ENCODE data around the gene SH2D7. TPM values are rescaled to one million over a fixed set of nuclear protein-coding genes. Genes with fewer than 3 reads are reported as not detected.

SH2D7 gene
- polyA plus RNA-seq, 2 of the 4 experiments (the other 2 are of a cell fraction): not detected

- Histone ChIP-seq H3K4me1 (peaks cover 44% of the 10 kb centered on the region), H3K4me2 (peak overlapping the region; percentile 33; the same call in 2 of the 3 replicates), H3K27ac (peak overlapping the region in 1 of 2 experiments; percentile 57; a peak in 4 of 6 replicates), H3K4me3 (no peak overlapping the region), H3K9me3 (no peaks in the 10 kb centered on the region)
- POLR2A ChIA-PET: no interaction called here
- TF ChIP-seq CHD2 (IDR thresholded peaks at IDR 0.05; ENCODE audit: low read length, partially characterized antibody) (no peak), HOXB5 (CRISPR knock-in tag; IDR thresholded peaks at IDR 0.05) (no peak)
- CTCF ChIA-PET: interaction anchor here (0.8 to 2.2 kb wide), 10 partner anchors 9 to 363 kb away, joined by 3 to 13 read pairs (median 4); no protein-coding TSS in a partner anchor
- WGBS (ENCODE audit: missing lambda C conversion rate): 60% methylated on average over 3 of the region's 3 CpGs
- ATAC-seq (no peak), DNase-seq (ENCODE audit: low read depth in 1 of 2, low spot score in 1 of 2) (no peak), FAIRE-seq (no peak)
Observed at GRCh38 chr15:78059110-78059839, 33.1 kb upstream of the SH2D7 start.

- DNase-seq (ENCODE audit: low read depth in 1 of 2, low spot score in 1 of 2) (no peak), ATAC-seq (no peak), FAIRE-seq (no peak)
- CTCF ChIA-PET: interaction anchor here (0.6 to 2.2 kb wide), 7 partner anchors 10 to 501 kb away, joined by 3 to 13 read pairs (median 6); no protein-coding TSS in a partner anchor
- Histone ChIP-seq H3K27ac (no peak overlapping the region), H3K4me3 (no peak overlapping the region), H3K9me3 (no peaks in the 10 kb centered on the region), H3K4me2 (no peak overlapping the region), H3K4me1 (peaks cover 44% of the 10 kb centered on the region)
- 96% methylated on average over 5 of the region's 5 CpGs for WGBS (ENCODE audit: missing lambda C conversion rate)
- POLR2A ChIA-PET: no interaction called here
- TF ChIP-seq, protein P1, sequence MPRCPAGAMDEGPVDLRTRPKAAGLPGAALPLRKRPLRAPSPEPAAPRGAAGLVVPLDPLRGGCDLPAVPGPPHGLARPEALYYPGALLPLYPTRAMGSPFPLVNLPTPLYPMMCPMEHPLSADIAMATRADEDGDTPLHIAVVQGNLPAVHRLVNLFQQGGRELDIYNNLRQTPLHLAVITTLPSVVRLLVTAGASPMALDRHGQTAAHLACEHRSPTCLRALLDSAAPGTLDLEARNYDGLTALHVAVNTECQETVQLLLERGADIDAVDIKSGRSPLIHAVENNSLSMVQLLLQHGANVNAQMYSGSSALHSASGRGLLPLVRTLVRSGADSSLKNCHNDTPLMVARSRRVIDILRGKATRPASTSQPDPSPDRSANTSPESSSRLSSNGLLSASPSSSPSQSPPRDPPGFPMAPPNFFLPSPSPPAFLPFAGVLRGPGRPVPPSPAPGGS (IDR thresholded peaks at IDR 0.05): no peak
- TF ChIP-seq HDAC2 (IDR thresholded peaks at IDR 0.05) (no peak), MYC (IDR thresholded peaks at IDR 0.05; ENCODE audit: borderline replicate concordance, low read length) (no peak), E2F6 (IDR thresholded peaks at IDR 0.05; ENCODE audit: borderline replicate concordance, low read depth) (no peak), NR3C1 (IDR thresholded peaks at IDR 0.05) (no peak), TP53 (CRISPR knock-in tag; IDR thresholded peaks at IDR 0.05) (no peak), SREBF2 (IDR thresholded peaks at IDR 0.05) (no peak), ZC3H11A (IDR thresholded peaks at IDR 0.05) (no peak), RAD21 (conservative IDR thresholded peaks at IDR 0.05 in 1 of 2, IDR thresholded peaks at IDR 0.05 in 1 of 2) (no peak), CBX8 (IDR thresholded peaks at IDR 0.05) (no peak), PBX3 (IDR thresholded peaks at IDR 0.05) (no peak), CHD4 (IDR thresholded peaks at IDR 0.05; ENCODE audit: borderline replicate concordance) (no peak)
- TF ChIP-seq, protein P2, sequence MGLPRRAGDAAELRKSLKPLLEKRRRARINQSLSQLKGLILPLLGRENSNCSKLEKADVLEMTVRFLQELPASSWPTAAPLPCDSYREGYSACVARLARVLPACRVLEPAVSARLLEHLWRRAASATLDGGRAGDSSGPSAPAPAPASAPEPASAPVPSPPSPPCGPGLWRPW (IDR thresholded peaks at IDR 0.05): no peak
Observed at GRCh38 chr15:78060232-78060631, 32.1 kb upstream of the SH2D7 start.

- H3K9me3 ChIP-seq: no peaks in the 10 kb centered on the region
- no peak overlapping the region for H3K4me3 ChIP-seq
- peaks cover 35% of the 10 kb centered on the region for H3K4me1 ChIP-seq
- H3K27ac ChIP-seq: peak overlapping the region in 1 of 2 experiments; percentile 34; a peak in 3 of 6 replicates
- ChIA-PET POLR2A (no interaction called here), CTCF (interaction anchor here (0.7 to 2.0 kb wide), 5 partner anchors 12 to 96 kb away, joined by 3 to 8 read pairs (median 3); partner anchors contain the start of gene TBC1D2B)
- FAIRE-seq (no peak), ATAC-seq (peak in 1 of 2 experiments; percentile 60; a peak in 3 of 6 replicates), DNase-seq (ENCODE audit: low read depth in 1 of 2, low spot score in 1 of 2) (no peak)
- 32% methylated on average over 6 of the region's 6 CpGs for WGBS (ENCODE audit: missing lambda C conversion rate)
- peak overlapping the region; percentile 50 for H3K4me2 ChIP-seq
- TF ChIP-seq RARB (CRISPR knock-in tag; IDR thresholded peaks at IDR 0.05) (no peak), JUN (IDR thresholded peaks at IDR 0.05) (no peak), ZFP36 (IDR thresholded peaks at IDR 0.05; ENCODE audit: borderline replicate concordance, partially characterized antibody) (no peak), POLR2A (IDR thresholded peaks at IDR 0.05; ENCODE audit: low read length) (no peak), ZNF302 (CRISPR knock-in tag; IDR thresholded peaks at IDR 0.05) (no peak), FOSL2 (IDR thresholded peaks at IDR 0.05) (no peak), FOSL2 (CRISPR knock-in tag; IDR thresholded peaks at IDR 0.05) (no peak), RFX5 (IDR thresholded peaks at IDR 0.05) (no peak), MAZ (IDR thresholded peaks at IDR 0.05; ENCODE audit: borderline replicate concordance, low read depth, low read length) (no peak), CBX8 (IDR thresholded peaks at IDR 0.05) (no peak), EP300 (IDR thresholded peaks at IDR 0.05) (no peak), EHF (CRISPR knock-in tag; IDR thresholded peaks at IDR 0.05) (no peak)
- TF ChIP-seq, protein P3, sequence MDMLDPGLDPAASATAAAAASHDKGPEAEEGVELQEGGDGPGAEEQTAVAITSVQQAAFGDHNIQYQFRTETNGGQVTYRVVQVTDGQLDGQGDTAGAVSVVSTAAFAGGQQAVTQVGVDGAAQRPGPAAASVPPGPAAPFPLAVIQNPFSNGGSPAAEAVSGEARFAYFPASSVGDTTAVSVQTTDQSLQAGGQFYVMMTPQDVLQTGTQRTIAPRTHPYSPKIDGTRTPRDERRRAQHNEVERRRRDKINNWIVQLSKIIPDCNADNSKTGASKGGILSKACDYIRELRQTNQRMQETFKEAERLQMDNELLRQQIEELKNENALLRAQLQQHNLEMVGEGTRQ (IDR thresholded peaks at IDR 0.05): no peak
- TF ChIP-seq, protein P4, sequence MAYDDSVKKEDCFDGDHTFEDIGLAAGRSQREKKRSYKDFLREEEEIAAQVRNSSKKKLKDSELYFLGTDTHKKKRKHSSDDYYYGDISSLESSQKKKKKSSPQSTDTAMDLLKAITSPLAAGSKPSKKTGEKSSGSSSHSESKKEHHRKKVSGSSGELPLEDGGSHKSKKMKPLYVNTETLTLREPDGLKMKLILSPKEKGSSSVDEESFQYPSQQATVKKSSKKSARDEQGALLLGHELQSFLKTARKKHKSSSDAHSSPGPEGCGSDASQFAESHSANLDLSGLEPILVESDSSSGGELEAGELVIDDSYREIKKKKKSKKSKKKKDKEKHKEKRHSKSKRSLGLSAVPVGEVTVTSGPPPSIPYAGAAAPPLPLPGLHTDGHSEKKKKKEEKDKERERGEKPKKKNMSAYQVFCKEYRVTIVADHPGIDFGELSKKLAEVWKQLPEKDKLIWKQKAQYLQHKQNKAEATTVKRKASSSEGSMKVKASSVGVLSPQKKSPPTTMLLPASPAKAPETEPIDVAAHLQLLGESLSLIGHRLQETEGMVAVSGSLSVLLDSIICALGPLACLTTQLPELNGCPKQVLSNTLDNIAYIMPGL (CRISPR knock-in tag; IDR thresholded peaks at IDR 0.05; ENCODE audit: borderline replicate concordance): no peak
Observed at GRCh38 chr15:78061963-78062427, 30.4 kb upstream of the SH2D7 start.

All from A549 (cell line).